Hepatocyte (in vitro differentiated cells): Measurements from ENCODE around the gene NAV2. TPM values are rescaled to one million over a fixed set of nuclear protein-coding genes. Genes with fewer than 3 reads are reported as not detected.

Experiments used
- DNase-seq: peaks from one replicate; pipeline ENCODE4 v3.0.0-alpha.2; 2016; ENCODE audit warnings: low spot score
- H2AFZ ChIP-seq: fragments of 200-600 bp; sonication (generic); 2 replicates; pipeline ENCODE4 v1.6.0; 2016; ENCODE audit warnings: antibody characterized with exemption, mild to moderate bottlenecking
- H3K27ac ChIP-seq: fragments of 200-600 bp; sonication (generic); 2 replicates; pipeline ENCODE4 v1.5.1; 2016; ENCODE audit warnings: mild to moderate bottlenecking
- H3K27me3 ChIP-seq: fragments of 200-600 bp; sonication (generic); 2 replicates; pipeline ENCODE4 v1.6.1; 2016
- H3K36me3 ChIP-seq: fragments of 200-600 bp; sonication (generic); replicated peaks from 2 replicates; pipeline ENCODE4 v1.5.1; 2016; ENCODE audit warnings: low read depth; ENCODE audit not compliant: insufficient read depth
- H3K4me1 ChIP-seq: fragments of 200-600 bp; sonication (generic); 2 replicates; pipeline ENCODE4 v1.5.1; 2016; ENCODE audit warnings: mild to moderate bottlenecking, moderate library complexity; ENCODE audit not compliant: insufficient read depth
- H3K4me2 ChIP-seq: fragments of 200-600 bp; sonication (generic); 2 replicates; pipeline ENCODE4 v1.6.0; 2016
- H3K4me3 ChIP-seq: fragments of 200-600 bp; sonication (generic); 2 replicates; pipeline ENCODE4 v1.5.1; 2016; ENCODE audit warnings: mild to moderate bottlenecking
- H3K79me2 ChIP-seq: fragments of 200-600 bp; sonication (generic); 2 replicates; pipeline ENCODE4 v1.6.0; 2017; ENCODE audit warnings: mild to moderate bottlenecking
- H3K9me2 ChIP-seq: fragments of 200-600 bp; sonication (generic); replicated peaks from 2 replicates; pipeline ENCODE4 v1.6.0; 2017; ENCODE audit warnings: mild to moderate bottlenecking; ENCODE audit not compliant: insufficient read depth
- H3K9me3 ChIP-seq: fragments of 200-600 bp; sonication (generic); 2 replicates; pipeline ENCODE4 v1.5.1; 2016; ENCODE audit warnings: low read depth, mild to moderate bottlenecking
- H4K20me1 ChIP-seq: fragments of 200-600 bp; sonication (generic); 2 replicates; pipeline ENCODE4 v1.6.0; 2016; ENCODE audit warnings: mild to moderate bottlenecking; ENCODE audit not compliant: insufficient read depth, poor library complexity, severe bottlenecking
- CTCF ChIP-seq: fragments of 200-600 bp; sonication (generic); IDR thresholded peaks from 2 replicates; pipeline ENCODE4 v1.5.1; 2016; ENCODE audit warnings: antibody characterized with exemption, mild to moderate bottlenecking; ENCODE audit not compliant: poor library complexity
- EZH2 ChIP-seq: fragments of 200-600 bp; sonication (generic); IDR thresholded peaks from 2 replicates; pipeline ENCODE4 v1.6.1; 2016; ENCODE audit warnings: antibody characterized with exemption, mild to moderate bottlenecking, borderline replicate concordance
- EZH2phosphoT487 ChIP-seq: fragments of 200-600 bp; sonication (generic); IDR thresholded peaks from one replicate; pipeline ENCODE4 v1.6.1; 2018; ENCODE audit warnings: antibody characterized with exemption, mild to moderate bottlenecking, low read depth, moderate library complexity; ENCODE audit not compliant: unreplicated experiment, severe bottlenecking
- WGBS: methylation state at CpG from one replicate; pipeline ENCODE4 v1.1.6; 2016; ENCODE audit warnings: low lambda C conversion rate; ENCODE audit errors: missing lambda C conversion rate; 5-methylcytosine and 5-hydroxymethylcytosine counted together
- polyA plus RNA-seq: library from polyadenylated mRNA; unstranded; fragments of >200 nt; fragmentation: Nextera tagmentation; extraction: Ambion mirVana; gene quantifications from 2 replicates; pipeline ENCODE4 v1.2.1, GENCODE V29; 2016
- total RNA-seq: library from RNA; depleted of rRNA; stranded (reverse); fragments of >200 nt; gene quantifications from 2 replicates; pipeline ENCODE4 v1.2.3, GENCODE V29; 2014

NAV2 gene
- total and polyA plus RNA-seq, 2 experiments from 2014 or later, result 23.7 to 30.8 TPM

DNA sequence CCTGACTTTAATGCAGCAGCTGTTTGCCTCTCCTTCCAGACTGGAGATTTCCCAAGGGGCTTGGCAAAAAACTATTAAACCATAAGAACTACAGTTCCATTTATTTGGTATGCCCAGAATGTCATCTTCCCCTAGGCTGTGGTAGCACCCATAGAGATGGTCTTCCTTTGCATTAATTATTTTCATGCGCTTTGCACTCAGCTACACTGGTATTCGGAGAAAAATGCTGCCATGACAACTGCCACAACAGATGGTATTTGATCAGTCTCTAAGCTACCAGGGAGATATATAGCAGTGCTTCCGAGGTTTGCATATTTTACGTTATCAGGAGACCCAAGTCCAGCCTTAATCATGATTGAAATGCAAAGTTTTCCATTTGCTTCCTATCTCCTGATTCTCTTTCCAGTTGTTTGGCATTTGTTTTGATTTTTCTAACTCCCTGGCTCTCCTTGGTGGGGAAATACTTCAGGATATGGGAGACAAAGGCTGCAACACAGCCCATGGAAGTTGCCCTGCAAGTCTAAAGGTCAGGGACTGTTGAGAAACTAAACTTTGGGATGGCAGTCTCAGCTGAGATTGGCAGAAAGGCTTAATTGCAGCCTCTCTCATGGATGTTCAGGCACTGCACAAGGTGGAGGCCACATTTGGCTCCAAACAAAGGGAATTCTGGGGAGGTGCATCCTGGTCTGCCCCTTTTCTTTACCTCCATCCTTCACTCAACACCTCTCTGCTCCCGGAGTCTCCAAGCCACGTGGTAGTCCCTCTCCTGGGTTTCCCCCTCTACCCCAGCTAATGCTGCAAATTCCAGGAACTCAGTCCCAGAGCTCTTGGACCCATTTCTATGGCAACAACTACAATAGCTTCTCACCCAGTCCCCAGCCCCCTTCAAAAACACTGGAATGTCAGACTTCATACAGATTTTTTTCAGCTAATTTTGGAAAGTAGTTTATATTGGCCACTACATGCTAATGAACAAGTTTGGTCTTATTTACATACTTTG lies 151.8 kb downstream of the NAV2 start:
- peaks cover 14% of the 10 kb centered on the region for H3K4me1 ChIP-seq
- 59% methylated on average over 6 of the region's 6 CpGs for WGBS
- DNase-seq, result peak; percentile 35
- H3K4me3 ChIP-seq, result no peak overlapping the region
- TF ChIP-seq EZH2phosphoT487 (no peak), CTCF (no peak), EZH2 (no peak)
- H3K9me3 ChIP-seq, result no peaks in the 10 kb centered on the region
- H3K9me2 ChIP-seq, result no peaks in the 10 kb centered on the region
- H3K79me2 ChIP-seq, result peaks cover 4% of the 10 kb centered on the region
- H3K27ac ChIP-seq, result peak overlapping the region; percentile 9
- H3K36me3 ChIP-seq, result no peaks in the 10 kb centered on the region
- H3K4me2 ChIP-seq, result peak overlapping the region; percentile 5
- H2AFZ ChIP-seq, result no peak overlapping the region
- no peaks in the 10 kb centered on the region for H3K27me3 ChIP-seq
- H4K20me1 ChIP-seq, result no peaks in the 10 kb centered on the region

GRCh38 chr11:19866037-19866436 lies 153.4 kb downstream of the NAV2 start:
- Histone ChIP-seq H2AFZ (no peak overlapping the region), H3K9me3 (no peaks in the 10 kb centered on the region), H3K9me2 (no peaks in the 10 kb centered on the region), H3K79me2 (peaks cover 4% of the 10 kb centered on the region), H3K4me2 (no peak overlapping the region), H3K36me3 (no peaks in the 10 kb centered on the region), H3K27me3 (no peaks in the 10 kb centered on the region), H3K27ac (no peak overlapping the region), H4K20me1 (no peaks in the 10 kb centered on the region), H3K4me1 (peaks cover 23% of the 10 kb centered on the region), H3K4me3 (no peak overlapping the region)
- DNase-seq, result no peak
- no peak for TF ChIP-seq EZH2
- no peak for TF ChIP-seq EZH2phosphoT487
- TF ChIP-seq CTCF, result no peak
- WGBS, result 94% methylated on average over 3 of the region's 3 CpGs

- Histone ChIP-seq H3K4me3 (no peak overlapping the region), H3K4me1 (peaks cover 23% of the 10 kb centered on the region), H4K20me1 (no peaks in the 10 kb centered on the region), H2AFZ (no peak overlapping the region), H3K9me3 (no peaks in the 10 kb centered on the region), H3K9me2 (no peaks in the 10 kb centered on the region), H3K27me3 (no peaks in the 10 kb centered on the region), H3K79me2 (peaks cover 4% of the 10 kb centered on the region), H3K27ac (no peak overlapping the region), H3K4me2 (no peak overlapping the region), H3K36me3 (no peaks in the 10 kb centered on the region)
- TF ChIP-seq CTCF (no peak), EZH2phosphoT487 (no peak), EZH2 (no peak)
- DNase-seq, result no peak
- WGBS, result 98% methylated on average over 4 of the region's 4 CpGs
Observed at GRCh38 chr11:19866521-19866920, 153.9 kb downstream of the NAV2 start.
